ENCODE data around the gene GDF15. TPM values are rescaled to one million over a fixed set of nuclear protein-coding genes. Genes with fewer than 3 reads are reported as not detected.

The GDF15 gene
- polyA plus RNA-seq, 1 donor (not counting 4 experiments of a cell fraction or from before 2014, with no cell fraction given) = 0.31 TPM

- Histone ChIP-seq H3K27ac (ENCODE audit: control insufficient read depth, insufficient read depth, low read length) (no peak overlapping the region), H2AFZ (ENCODE audit: control insufficient read depth, low read length) (no peak overlapping the region), H4K20me1 (ENCODE audit: control insufficient read depth, extremely low read depth, insufficient read depth, low read length) (peaks cover 9% of the 10 kb centered on the region), H3K9me3 (ENCODE audit: control insufficient read depth, low read depth, low read length) (no peaks in the 10 kb centered on the region), H3K36me3 (ENCODE audit: control insufficient read depth in 2 of 2, extremely low read depth in 1 of 2, insufficient read depth in 2 of 2, low read length in 2 of 2) (peaks cover 0 to 2% of the 10 kb centered on the region in 2 experiments), H3K27me3 (ENCODE audit: control insufficient read depth, extremely low read depth, insufficient read depth, low read length) (no peaks in the 10 kb centered on the region), H3K9me1 (ENCODE audit: control insufficient read depth, extremely low read depth, insufficient read depth, low read length) (no peaks in the 10 kb centered on the region), H3K79me2 (ENCODE audit: control insufficient read depth, insufficient read depth, low read length) (peaks cover 12% of the 10 kb centered on the region), H3K4me1 (ENCODE audit: control insufficient read depth, extremely low read depth, insufficient read depth, low read length) (peaks cover 3% of the 10 kb centered on the region), H3K9ac (ENCODE audit: control insufficient read depth, extremely low read depth, insufficient read depth, low read length) (no peak overlapping the region), H3K4me3 (ENCODE audit: control insufficient read depth in 2 of 3, extremely low read depth in 1 of 3, insufficient read depth in 2 of 3, low read depth in 1 of 3, low read length in 3 of 3) (no peak overlapping the region), H3K4me2 (ENCODE audit: control insufficient read depth, extremely low read depth, insufficient read depth, low read depth, low read length) (no peak overlapping the region)
- DNase-seq (ENCODE audit: low read depth, low spot score) (no peak), FAIRE-seq (no peak)
- no peak for TF ChIP-seq EZH2 (IDR thresholded peaks at IDR 0.05; ENCODE audit: low read length)
- TF ChIP-seq CTCF (optimal IDR thresholded peaks at IDR 0.05 in 1 of 3, IDR thresholded peaks at IDR 0.05 in 1 of 3, conservative IDR thresholded peaks at IDR 0.05 in 1 of 3; ENCODE audit: extremely low read depth in 1 of 3, insufficient read depth in 2 of 3, low read length in 3 of 3) = no peak
- dilution Hi-C loops (cut with MboI; ENCODE audit: extremely low pct_ligation_motif_present, low sequenced_read_pairs) = no loop called here
Measured at GRCh38 chr19:18424890-18425514, 39.0 kb downstream of the GDF15 start.

GRCh38 chr19:18425515-18426415, 39.8 kb downstream of the GDF15 start:
- Histone ChIP-seq H3K9me3 (ENCODE audit: control insufficient read depth, low read depth, low read length) (no peaks in the 10 kb centered on the region), H3K4me2 (ENCODE audit: control insufficient read depth, extremely low read depth, insufficient read depth, low read depth, low read length) (no peak overlapping the region), H3K9ac (ENCODE audit: control insufficient read depth, extremely low read depth, insufficient read depth, low read length) (no peak overlapping the region), H4K20me1 (ENCODE audit: control insufficient read depth, extremely low read depth, insufficient read depth, low read length) (peaks cover 9% of the 10 kb centered on the region), H3K27me3 (ENCODE audit: control insufficient read depth, extremely low read depth, insufficient read depth, low read length) (no peaks in the 10 kb centered on the region), H3K4me1 (ENCODE audit: control insufficient read depth, extremely low read depth, insufficient read depth, low read length) (peaks cover 3% of the 10 kb centered on the region), H2AFZ (ENCODE audit: control insufficient read depth, low read length) (no peak overlapping the region), H3K4me3 (ENCODE audit: control insufficient read depth in 2 of 3, extremely low read depth in 1 of 3, insufficient read depth in 2 of 3, low read depth in 1 of 3, low read length in 3 of 3) (no peak overlapping the region), H3K9me1 (ENCODE audit: control insufficient read depth, extremely low read depth, insufficient read depth, low read length) (no peaks in the 10 kb centered on the region), H3K36me3 (ENCODE audit: control insufficient read depth in 2 of 2, extremely low read depth in 1 of 2, insufficient read depth in 2 of 2, low read length in 2 of 2) (peaks cover 0 to 4% of the 10 kb centered on the region in 2 experiments), H3K27ac (ENCODE audit: control insufficient read depth, insufficient read depth, low read length) (no peak overlapping the region), H3K79me2 (ENCODE audit: control insufficient read depth, insufficient read depth, low read length) (peaks cover 12% of the 10 kb centered on the region)
- FAIRE-seq (peak; percentile 34), DNase-seq (ENCODE audit: low read depth, low spot score) (no peak)
- dilution Hi-C loops (cut with MboI; ENCODE audit: extremely low pct_ligation_motif_present, low sequenced_read_pairs) = no loop called here
- peak in 1 of 3 experiments; percentile 4 for TF ChIP-seq CTCF (optimal IDR thresholded peaks at IDR 0.05 in 1 of 3, IDR thresholded peaks at IDR 0.05 in 1 of 3, conservative IDR thresholded peaks at IDR 0.05 in 1 of 3; ENCODE audit: extremely low read depth in 1 of 3, insufficient read depth in 2 of 3, low read length in 3 of 3)
- TF ChIP-seq EZH2 (IDR thresholded peaks at IDR 0.05; ENCODE audit: low read length) = no peak

Measured in keratinocyte (primary cell).